Neural progenitor cell (in vitro differentiated cells): ENCODE measurements around the gene UBAP1. TPM values are rescaled to one million over a fixed set of nuclear protein-coding genes. Genes with fewer than 3 reads are reported as not detected.
"Not testable (repeated sequence)": the region's sequence is repeated elsewhere in the genome, so short reads cannot be mapped to it uniquely, and the experiment has no call there.

ENCODE experiments used
- DNase-seq: peaks from one replicate; pipeline ENCODE4 v3.0.0-alpha.2; 2016; ENCODE audit warnings: low spot score
- H2AFZ ChIP-seq: fragments of 200-600 bp; sonication (generic); replicated peaks from 2 replicates; pipeline ENCODE4 v1.6.1; 2016; ENCODE audit warnings: antibody characterized with exemption
- H3F3A ChIP-seq: fragments of 200-600 bp; sonication (generic); 2 replicates; pipeline ENCODE4 v1.6.1; 2016; ENCODE audit warnings: antibody characterized with exemption, low read depth
- H3K27ac ChIP-seq: fragments of 200-600 bp; sonication (generic); 2 replicates; pipeline ENCODE4 v1.5.1; 2016; ENCODE audit warnings: mild to moderate bottlenecking
- H3K27me3 ChIP-seq: fragments of 200-600 bp; sonication (generic); 2 replicates; pipeline ENCODE4 v1.6.1; 2016; ENCODE audit warnings: mild to moderate bottlenecking, moderate library complexity
- H3K36me3 ChIP-seq: fragments of 200-600 bp; sonication (generic); 2 replicates; pipeline ENCODE4 v1.5.1; 2016
- H3K4me1 ChIP-seq: fragments of 200-600 bp; sonication (generic); 2 replicates; pipeline ENCODE4 v1.6.1; 2016; ENCODE audit warnings: mixed run types
- H3K4me2 ChIP-seq: fragments of 200-600 bp; sonication (generic); 2 replicates; pipeline ENCODE4 v1.6.1; 2016
- H3K4me3 ChIP-seq: fragments of 200-600 bp; sonication (generic); 2 replicates; pipeline ENCODE4 v1.5.1; 2016
- H3K79me2 ChIP-seq: fragments of 200-600 bp; sonication (generic); 2 replicates; pipeline ENCODE4 v1.6.1; 2016; ENCODE audit warnings: low read depth
- H3K9ac ChIP-seq: fragments of 200-600 bp; sonication (generic); 2 replicates; pipeline ENCODE4 v1.6.1; 2016
- H3K9me3 ChIP-seq: fragments of 200-600 bp; sonication (generic); 2 replicates; pipeline ENCODE4 v1.5.1; 2016; ENCODE audit warnings: low read depth
- H4K20me1 ChIP-seq: fragments of 200-600 bp; sonication (generic); 2 replicates; pipeline ENCODE4 v1.6.1; 2016; ENCODE audit warnings: low read depth
- H3K27ac Mint-ChIP-seq: 3 replicates; pipeline ENCODE4 v1.8.0; 2021; ENCODE audit warnings: mixed read lengths
- H3K27me3 Mint-ChIP-seq: 2 replicates; pipeline ENCODE4 v1.8.0; 2022; ENCODE audit warnings: low read depth, mild to moderate bottlenecking, inconsistent platforms, moderate library complexity, mixed read lengths; ENCODE audit not compliant: insufficient read depth
- H3K36me3 Mint-ChIP-seq: 3 replicates; pipeline ENCODE4 v1.8.0; 2021; ENCODE audit warnings: mixed read lengths
- H3K4me1 Mint-ChIP-seq: 3 replicates; pipeline ENCODE4 v1.8.0; 2021; ENCODE audit warnings: mixed read lengths
- H3K4me3 Mint-ChIP-seq: 3 replicates; pipeline ENCODE4 v1.8.0; 2021; ENCODE audit warnings: mild to moderate bottlenecking, moderate library complexity, mixed read lengths
- H3K9me3 Mint-ChIP-seq: 3 replicates; pipeline ENCODE4 v1.8.0; 2020; ENCODE audit warnings: mixed read lengths
- CTCF ChIP-seq: fragments of 200-600 bp; sonication (generic); IDR thresholded peaks from 2 replicates; pipeline ENCODE4 v1.5.1; 2017; ENCODE audit warnings: antibody characterized with exemption, mild to moderate bottlenecking
- EZH2 ChIP-seq: fragments of 200-600 bp; sonication (generic); IDR thresholded peaks from 2 replicates; pipeline ENCODE4 v1.6.1; 2017; ENCODE audit warnings: antibody characterized with exemption, mild to moderate bottlenecking, moderate library complexity
- EZH2phosphoT487 ChIP-seq: fragments of 200-600 bp; sonication (generic); IDR thresholded peaks from 2 replicates; pipeline ENCODE4 v1.6.1; 2017; ENCODE audit warnings: antibody characterized with exemption
- total RNA-seq: library from RNA; depleted of rRNA; stranded (reverse); fragments of >200 nt; gene quantifications from 2 replicates; pipeline ENCODE4 v1.2.3, GENCODE V29; 2015; ENCODE audit warnings: low replicate concordance

The UBAP1 gene
- total RNA-seq, 1 donor from 2014 or later: 21.7 TPM

DNA sequence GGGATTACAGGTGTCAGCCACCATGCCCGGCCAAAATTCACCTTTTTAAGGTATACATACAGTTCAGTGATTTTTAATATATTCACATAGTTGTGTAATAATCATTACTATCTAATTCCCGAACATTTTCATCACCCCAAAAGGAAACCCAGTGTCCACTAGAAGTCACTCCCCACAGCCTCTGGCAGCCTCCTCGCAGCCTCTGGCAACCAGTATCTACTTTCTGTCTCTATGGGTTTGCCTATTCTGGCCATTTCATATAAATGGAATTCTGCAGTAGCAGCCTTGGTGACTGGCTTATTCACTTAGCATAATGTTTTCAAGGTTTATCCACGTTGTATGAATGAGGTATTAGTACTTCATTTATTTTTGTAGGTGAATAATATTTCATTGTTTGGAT lies 59.0 kb downstream of the UBAP1 start:
- Mint-ChIP-seq H3K4me3 (no peak overlapping the region), H3K36me3 (peaks cover 28% of the 10 kb centered on the region), H3K9me3 (no peaks in the 10 kb centered on the region), H3K27me3 (no peaks in the 10 kb centered on the region), H3K27ac (no peak overlapping the region), H3K4me1 (no peaks in the 10 kb centered on the region)
- Histone ChIP-seq H3K4me2 (no peak overlapping the region), H3K27ac (no peak overlapping the region), H3K79me2 (no peaks in the 10 kb centered on the region), H3K27me3 (no peaks in the 10 kb centered on the region), H4K20me1 (peaks cover 5% of the 10 kb centered on the region), H3F3A (no peaks in the 10 kb centered on the region), H3K4me3 (no peak overlapping the region), H3K4me1 (no peaks in the 10 kb centered on the region), H2AFZ (no peak overlapping the region), H3K36me3 (peaks cover 6% of the 10 kb centered on the region), H3K9me3 (no peaks in the 10 kb centered on the region), H3K9ac (no peak overlapping the region)
- no peak for DNase-seq
- TF ChIP-seq EZH2phosphoT487: no peak
- no peak for TF ChIP-seq EZH2
- no peak for TF ChIP-seq CTCF

DNA sequence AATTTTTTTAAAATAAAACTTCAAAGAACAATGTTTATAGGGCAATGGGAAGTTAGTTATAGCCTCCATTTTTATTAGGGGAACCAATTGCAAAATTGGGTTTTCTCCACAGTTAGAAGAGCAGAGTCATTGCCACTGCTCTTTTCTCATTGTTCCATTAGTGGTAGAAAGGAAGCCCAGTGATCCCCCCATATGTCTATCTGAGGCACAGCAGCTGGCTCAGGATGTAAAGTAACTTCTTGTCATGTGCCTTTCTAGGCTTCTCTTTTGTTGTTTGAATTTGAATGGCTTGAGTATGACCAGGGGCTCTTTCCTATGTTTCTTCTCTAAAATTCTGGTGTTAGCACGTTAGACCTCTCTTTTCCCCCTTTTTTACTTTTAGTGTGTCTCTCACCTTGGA lies 61.2 kb downstream of the UBAP1 start:
- Histone ChIP-seq H3K27me3 (no peaks in the 10 kb centered on the region), H3K4me2 (no peak overlapping the region), H3K27ac (no peak overlapping the region), H3K4me3 (no peak overlapping the region), H3K36me3 (peaks cover 6% of the 10 kb centered on the region), H3K9ac (no peak overlapping the region), H3K4me1 (no peaks in the 10 kb centered on the region), H3K9me3 (no peaks in the 10 kb centered on the region), H3F3A (no peaks in the 10 kb centered on the region), H2AFZ (no peak overlapping the region), H3K79me2 (no peaks in the 10 kb centered on the region), H4K20me1 (peaks cover 5% of the 10 kb centered on the region)
- Mint-ChIP-seq H3K4me3 (no peak overlapping the region), H3K27ac (no peak overlapping the region), H3K4me1 (no peaks in the 10 kb centered on the region), H3K36me3 (peaks cover 36% of the 10 kb centered on the region), H3K9me3 (no peaks in the 10 kb centered on the region), H3K27me3 (no peaks in the 10 kb centered on the region)
- TF ChIP-seq EZH2 (no peak), CTCF (no peak), EZH2phosphoT487 (no peak)
- no peak for DNase-seq

DNA sequence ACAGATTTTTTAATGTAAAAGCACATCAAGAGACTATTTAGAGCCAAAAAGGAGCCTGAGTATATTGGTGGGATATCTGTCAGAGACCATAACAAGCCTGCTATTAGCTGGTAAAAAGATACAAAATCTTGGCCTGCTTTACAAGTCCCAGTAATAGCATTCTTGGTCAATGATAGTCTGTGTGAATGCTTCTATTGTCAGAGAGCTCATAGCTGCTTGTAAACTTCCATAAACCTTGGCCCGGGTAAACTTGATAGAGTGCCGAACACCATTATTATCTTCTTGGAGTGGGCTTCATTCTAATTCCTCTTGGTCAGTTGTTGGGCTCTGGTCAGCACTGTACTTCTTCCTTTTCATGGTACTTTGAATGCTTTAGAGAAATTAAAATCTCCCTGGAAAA lies 64.0 kb downstream of the UBAP1 start:
- Histone ChIP-seq H3K36me3 (peaks cover 5% of the 10 kb centered on the region), H3F3A (no peaks in the 10 kb centered on the region), H3K27me3 (no peaks in the 10 kb centered on the region), H3K9me3 (no peaks in the 10 kb centered on the region), H3K79me2 (peaks cover 13% of the 10 kb centered on the region), H2AFZ (no peak overlapping the region), H3K4me1 (no peaks in the 10 kb centered on the region), H3K9ac (no peak overlapping the region), H3K4me3 (no peak overlapping the region), H3K27ac (no peak overlapping the region), H3K4me2 (no peak overlapping the region), H4K20me1 (peaks cover 16% of the 10 kb centered on the region)
- no peak for DNase-seq
- H3K4me1 Mint-ChIP-seq: peaks cover 3% of the 10 kb centered on the region
- H3K27me3 Mint-ChIP-seq: no peaks in the 10 kb centered on the region
- no peak for TF ChIP-seq EZH2phosphoT487
- no peak for TF ChIP-seq EZH2
- no peak for TF ChIP-seq CTCF
- no peak overlapping the region for H3K27ac Mint-ChIP-seq
- H3K9me3 Mint-ChIP-seq: no peaks in the 10 kb centered on the region
- peaks cover 36% of the 10 kb centered on the region for H3K36me3 Mint-ChIP-seq
- no peak overlapping the region for H3K4me3 Mint-ChIP-seq

- H3K9me3 ChIP-seq, H3K4me1 Mint-ChIP-seq, H3K4me3 ChIP-seq, H3K36me3 ChIP-seq, H3K27me3 Mint-ChIP-seq, H3K9me3 Mint-ChIP-seq, H3K9ac ChIP-seq, H2AFZ ChIP-seq, H3F3A ChIP-seq, H3K27me3 ChIP-seq, H3K4me1 ChIP-seq, H3K27ac Mint-ChIP-seq, H3K4me2 ChIP-seq, H3K27ac ChIP-seq, H3K4me3 Mint-ChIP-seq, DNase-seq: not testable (repeated sequence)
- peaks cover 36% of the 10 kb centered on the region for H3K36me3 Mint-ChIP-seq
- peaks cover 16% of the 10 kb centered on the region for H3K79me2 ChIP-seq
- peaks cover 18% of the 10 kb centered on the region for H4K20me1 ChIP-seq
Measured at GRCh38 chr9:34245212-34245611, 66.4 kb downstream of the UBAP1 start.
